ENCODE measurements around the gene DSP. TPM values are rescaled to one million over a fixed set of nuclear protein-coding genes. Genes with fewer than 3 reads are reported as not detected.

Gene DSP
- total and polyA plus RNA-seq, 2 of the 13 experiments (the other 11 are each of a cell fraction or from before 2014, with no cell fraction given): 89.8 to 117 TPM

DNA sequence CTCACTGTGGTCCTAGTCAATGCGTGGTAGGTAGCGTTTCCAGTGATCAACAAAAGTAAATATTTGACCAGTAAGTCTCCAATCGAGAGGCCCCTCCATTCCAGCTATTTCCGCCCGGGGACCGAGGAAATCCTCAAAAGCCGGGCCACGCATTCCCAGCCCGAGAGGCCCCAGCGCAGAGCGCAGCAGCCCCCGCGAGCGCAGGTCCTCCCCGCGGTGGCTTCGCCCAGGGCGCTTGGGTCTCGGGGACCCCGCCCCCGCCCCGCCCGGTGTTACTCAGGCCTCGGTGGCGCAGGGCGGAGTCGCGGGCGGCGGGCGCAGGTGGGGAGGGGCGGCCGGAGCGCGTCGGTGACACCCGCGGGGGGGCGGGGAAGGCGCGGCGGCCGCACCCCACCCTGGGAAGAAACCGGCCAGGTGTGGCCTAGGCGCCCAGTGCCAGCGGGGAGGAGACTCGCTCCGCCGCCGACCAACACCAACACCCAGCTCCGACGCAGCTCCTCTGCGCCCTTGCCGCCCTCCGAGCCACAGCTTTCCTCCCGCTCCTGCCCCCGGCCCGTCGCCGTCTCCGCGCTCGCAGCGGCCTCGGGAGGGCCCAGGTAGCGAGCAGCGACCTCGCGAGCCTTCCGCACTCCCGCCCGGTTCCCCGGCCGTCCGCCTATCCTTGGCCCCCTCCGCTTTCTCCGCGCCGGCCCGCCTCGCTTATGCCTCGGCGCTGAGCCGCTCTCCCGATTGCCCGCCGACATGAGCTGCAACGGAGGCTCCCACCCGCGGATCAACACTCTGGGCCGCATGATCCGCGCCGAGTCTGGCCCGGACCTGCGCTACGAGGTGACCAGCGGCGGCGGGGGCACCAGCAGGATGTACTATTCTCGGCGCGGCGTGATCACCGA is at the start of gene DSP (continued):
- TF ChIP-seq, protein P1, sequence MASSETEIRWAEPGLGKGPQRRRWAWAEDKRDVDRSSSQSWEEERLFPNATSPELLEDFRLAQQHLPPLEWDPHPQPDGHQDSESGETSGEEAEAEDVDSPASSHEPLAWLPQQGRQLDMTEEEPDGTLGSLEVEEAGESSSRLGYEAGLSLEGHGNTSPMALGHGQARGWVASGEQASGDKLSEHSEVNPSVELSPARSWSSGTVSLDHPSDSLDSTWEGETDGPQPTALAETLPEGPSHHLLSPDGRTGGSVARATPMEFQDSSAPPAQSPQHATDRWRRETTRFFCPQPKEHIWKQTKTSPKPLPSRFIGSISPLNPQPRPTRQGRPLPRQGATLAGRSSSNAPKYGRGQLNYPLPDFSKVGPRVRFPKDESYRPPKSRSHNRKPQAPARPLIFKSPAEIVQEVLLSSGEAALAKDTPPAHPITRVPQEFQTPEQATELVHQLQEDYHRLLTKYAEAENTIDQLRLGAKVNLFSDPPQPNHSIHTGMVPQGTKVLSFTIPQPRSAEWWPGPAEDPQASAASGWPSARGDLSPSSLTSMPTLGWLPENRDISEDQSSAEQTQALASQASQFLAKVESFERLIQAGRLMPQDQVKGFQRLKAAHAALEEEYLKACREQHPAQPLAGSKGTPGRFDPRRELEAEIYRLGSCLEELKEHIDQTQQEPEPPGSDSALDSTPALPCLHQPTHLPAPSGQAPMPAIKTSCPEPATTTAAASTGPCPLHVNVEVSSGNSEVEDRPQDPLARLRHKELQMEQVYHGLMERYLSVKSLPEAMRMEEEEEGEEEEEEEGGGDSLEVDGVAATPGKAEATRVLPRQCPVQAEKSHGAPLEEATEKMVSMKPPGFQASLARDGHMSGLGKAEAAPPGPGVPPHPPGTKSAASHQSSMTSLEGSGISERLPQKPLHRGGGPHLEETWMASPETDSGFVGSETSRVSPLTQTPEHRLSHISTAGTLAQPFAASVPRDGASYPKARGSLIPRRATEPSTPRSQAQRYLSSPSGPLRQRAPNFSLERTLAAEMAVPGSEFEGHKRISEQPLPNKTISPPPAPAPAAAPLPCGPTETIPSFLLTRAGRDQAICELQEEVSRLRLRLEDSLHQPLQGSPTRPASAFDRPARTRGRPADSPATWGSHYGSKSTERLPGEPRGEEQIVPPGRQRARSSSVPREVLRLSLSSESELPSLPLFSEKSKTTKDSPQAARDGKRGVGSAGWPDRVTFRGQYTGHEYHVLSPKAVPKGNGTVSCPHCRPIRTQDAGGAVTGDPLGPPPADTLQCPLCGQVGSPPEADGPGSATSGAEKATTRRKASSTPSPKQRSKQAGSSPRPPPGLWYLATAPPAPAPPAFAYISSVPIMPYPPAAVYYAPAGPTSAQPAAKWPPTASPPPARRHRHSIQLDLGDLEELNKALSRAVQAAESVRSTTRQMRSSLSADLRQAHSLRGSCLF (CRISPR knock-in tag; IDR thresholded peaks at IDR 0.05; ENCODE audit: borderline replicate concordance): no peak
- TF ChIP-seq SP1 (IDR thresholded peaks at IDR 0.05): no peak
- peak; percentile 80 for TF ChIP-seq SP1 (CRISPR knock-in tag; IDR thresholded peaks at IDR 0.05)
- TF ChIP-seq ZNF343 (CRISPR knock-in tag; IDR thresholded peaks at IDR 0.05): no peak; the same call in 1 of the 2 replicates
- TF ChIP-seq, protein P2, sequence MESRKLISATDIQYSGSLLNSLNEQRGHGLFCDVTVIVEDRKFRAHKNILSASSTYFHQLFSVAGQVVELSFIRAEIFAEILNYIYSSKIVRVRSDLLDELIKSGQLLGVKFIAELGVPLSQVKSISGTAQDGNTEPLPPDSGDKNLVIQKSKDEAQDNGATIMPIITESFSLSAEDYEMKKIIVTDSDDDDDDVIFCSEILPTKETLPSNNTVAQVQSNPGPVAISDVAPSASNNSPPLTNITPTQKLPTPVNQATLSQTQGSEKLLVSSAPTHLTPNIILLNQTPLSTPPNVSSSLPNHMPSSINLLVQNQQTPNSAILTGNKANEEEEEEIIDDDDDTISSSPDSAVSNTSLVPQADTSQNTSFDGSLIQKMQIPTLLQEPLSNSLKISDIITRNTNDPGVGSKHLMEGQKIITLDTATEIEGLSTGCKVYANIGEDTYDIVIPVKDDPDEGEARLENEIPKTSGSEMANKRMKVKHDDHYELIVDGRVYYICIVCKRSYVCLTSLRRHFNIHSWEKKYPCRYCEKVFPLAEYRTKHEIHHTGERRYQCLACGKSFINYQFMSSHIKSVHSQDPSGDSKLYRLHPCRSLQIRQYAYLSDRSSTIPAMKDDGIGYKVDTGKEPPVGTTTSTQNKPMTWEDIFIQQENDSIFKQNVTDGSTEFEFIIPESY (CRISPR knock-in tag; IDR thresholded peaks at IDR 0.05): peak; percentile 34; the same call in 1 of the 2 replicates
- peak; percentile 75 for TF ChIP-seq FOXO1 (CRISPR knock-in tag; IDR thresholded peaks at IDR 0.05)
- TF ChIP-seq SALL1 (CRISPR knock-in tag; IDR thresholded peaks at IDR 0.05): peak; percentile 94
- TF ChIP-seq, protein P3, sequence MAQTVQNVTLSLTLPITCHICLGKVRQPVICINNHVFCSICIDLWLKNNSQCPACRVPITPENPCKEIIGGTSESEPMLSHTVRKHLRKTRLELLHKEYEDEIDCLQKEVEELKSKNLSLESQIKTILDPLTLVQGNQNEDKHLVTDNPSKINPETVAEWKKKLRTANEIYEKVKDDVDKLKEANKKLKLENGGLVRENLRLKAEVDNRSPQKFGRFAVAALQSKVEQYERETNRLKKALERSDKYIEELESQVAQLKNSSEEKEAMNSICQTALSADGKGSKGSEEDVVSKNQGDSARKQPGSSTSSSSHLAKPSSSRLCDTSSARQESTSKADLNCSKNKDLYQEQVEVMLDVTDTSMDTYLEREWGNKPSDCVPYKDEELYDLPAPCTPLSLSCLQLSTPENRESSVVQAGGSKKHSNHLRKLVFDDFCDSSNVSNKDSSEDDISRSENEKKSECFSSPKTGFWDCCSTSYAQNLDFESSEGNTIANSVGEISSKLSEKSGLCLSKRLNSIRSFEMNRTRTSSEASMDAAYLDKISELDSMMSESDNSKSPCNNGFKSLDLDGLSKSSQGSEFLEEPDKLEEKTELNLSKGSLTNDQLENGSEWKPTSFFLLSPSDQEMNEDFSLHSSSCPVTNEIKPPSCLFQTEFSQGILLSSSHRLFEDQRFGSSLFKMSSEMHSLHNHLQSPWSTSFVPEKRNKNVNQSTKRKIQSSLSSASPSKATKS (CRISPR knock-in tag; IDR thresholded peaks at IDR 0.05): no peak; the same call in 1 of the 2 replicates
- TF ChIP-seq ZMYM2 (CRISPR knock-in tag; IDR thresholded peaks at IDR 0.05): no peak
- TF ChIP-seq KDM6A (CRISPR knock-in tag; IDR thresholded peaks at IDR 0.05; ENCODE audit: low read depth): peak; percentile 77; the same call in 1 of the 2 replicates
- TF ChIP-seq, protein P4, sequence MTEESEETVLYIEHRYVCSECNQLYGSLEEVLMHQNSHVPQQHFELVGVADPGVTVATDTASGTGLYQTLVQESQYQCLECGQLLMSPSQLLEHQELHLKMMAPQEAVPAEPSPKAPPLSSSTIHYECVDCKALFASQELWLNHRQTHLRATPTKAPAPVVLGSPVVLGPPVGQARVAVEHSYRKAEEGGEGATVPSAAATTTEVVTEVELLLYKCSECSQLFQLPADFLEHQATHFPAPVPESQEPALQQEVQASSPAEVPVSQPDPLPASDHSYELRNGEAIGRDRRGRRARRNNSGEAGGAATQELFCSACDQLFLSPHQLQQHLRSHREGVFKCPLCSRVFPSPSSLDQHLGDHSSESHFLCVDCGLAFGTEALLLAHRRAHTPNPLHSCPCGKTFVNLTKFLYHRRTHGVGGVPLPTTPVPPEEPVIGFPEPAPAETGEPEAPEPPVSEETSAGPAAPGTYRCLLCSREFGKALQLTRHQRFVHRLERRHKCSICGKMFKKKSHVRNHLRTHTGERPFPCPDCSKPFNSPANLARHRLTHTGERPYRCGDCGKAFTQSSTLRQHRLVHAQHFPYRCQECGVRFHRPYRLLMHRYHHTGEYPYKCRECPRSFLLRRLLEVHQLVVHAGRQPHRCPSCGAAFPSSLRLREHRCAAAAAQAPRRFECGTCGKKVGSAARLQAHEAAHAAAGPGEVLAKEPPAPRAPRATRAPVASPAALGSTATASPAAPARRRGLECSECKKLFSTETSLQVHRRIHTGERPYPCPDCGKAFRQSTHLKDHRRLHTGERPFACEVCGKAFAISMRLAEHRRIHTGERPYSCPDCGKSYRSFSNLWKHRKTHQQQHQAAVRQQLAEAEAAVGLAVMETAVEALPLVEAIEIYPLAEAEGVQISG (CRISPR knock-in tag; IDR thresholded peaks at IDR 0.05): peak; percentile 91
- TF ChIP-seq ZNF605 (CRISPR knock-in tag; IDR thresholded peaks at IDR 0.05): peak; percentile 70
- TF ChIP-seq HNRNPH1 (optimal IDR thresholded peaks at IDR 0.05; ENCODE audit: low read depth, low read length): peak; percentile 50
- TF ChIP-seq NR2F6 (IDR thresholded peaks at IDR 0.05): peak; percentile 58
- TF ChIP-seq NR2F6 (CRISPR knock-in tag; IDR thresholded peaks at IDR 0.05): peak; percentile 83
- TF ChIP-seq AGO1 (IDR thresholded peaks at IDR 0.05; ENCODE audit: low read depth, low read length, poor library complexity, severe bottlenecking): peak; percentile 65
- peak; percentile 62 for TF ChIP-seq REL (CRISPR knock-in tag; conservative IDR thresholded peaks at IDR 0.05)
- TF ChIP-seq REPIN1 (CRISPR knock-in tag; IDR thresholded peaks at IDR 0.05; ENCODE audit: borderline replicate concordance, low read depth): peak; percentile 46
